Stimulated activated effector memory CD8-positive, alpha-beta T cell treated with anti-CD3 and anti-CD28 coated beads, Interleukin-12 subunit alpha, Interleukin-12 subunit beta, amount 100 ng/mL, for 72 hours (primary cell): ENCODE measurements around the gene CPLX3.

Source experiments
- ATAC-seq: fragments of 150-1000 bp; cut with Tn5 transposase; 2 replicates; pipeline ENCODE4 v1.10.0; 2021
- DNase-seq, 2 donors: peaks; one replicate each; pipeline ENCODE4 v3.0.0; 2021 to 2022; ENCODE audit warnings: low spot score in 2 of 2
- H3K27ac Mint-ChIP-seq: one replicate; pipeline ENCODE4 v1.8.0; 2022; ENCODE audit warnings: mild to moderate bottlenecking, mixed read lengths
- H3K36me3 Mint-ChIP-seq: one replicate; pipeline ENCODE4 v1.8.0; 2022; ENCODE audit warnings: mild to moderate bottlenecking, mixed read lengths
- H3K4me1 Mint-ChIP-seq: one replicate; pipeline ENCODE4 v1.8.0; 2022; ENCODE audit warnings: mixed read lengths
- H3K4me3 Mint-ChIP-seq: one replicate; pipeline ENCODE4 v1.8.0; 2022; ENCODE audit warnings: mild to moderate bottlenecking, mixed read lengths
- H3K9me3 Mint-ChIP-seq: one replicate; pipeline ENCODE4 v1.8.0; 2022; ENCODE audit warnings: mixed read lengths

CPLX3 gene

GRCh38 chr15:74794248-74794969 is 32.0 kb upstream of the CPLX3 start:
- peaks cover 92% of the 10 kb centered on the region for H3K4me1 Mint-ChIP-seq
- ATAC-seq (peak; percentile 45), DNase-seq (no peak)
- no peaks in the 10 kb centered on the region for H3K9me3 Mint-ChIP-seq
- peaks cover 86% of the 10 kb centered on the region for H3K36me3 Mint-ChIP-seq
- peak overlapping the region; percentile 91 for H3K27ac Mint-ChIP-seq
- peak overlapping the region; percentile 45 for H3K4me3 Mint-ChIP-seq

- Mint-ChIP-seq H3K36me3 (peaks cover 86% of the 10 kb centered on the region), H3K4me1 (peaks cover 92% of the 10 kb centered on the region), H3K4me3 (peak overlapping the region; percentile 45), H3K27ac (peak overlapping the region; percentile 91), H3K9me3 (no peaks in the 10 kb centered on the region)
- ATAC-seq (no peak), DNase-seq (no peak)
Measured at GRCh38 chr15:74794970-74795349, 31.5 kb upstream of the CPLX3 start.

- no peak for DNase-seq
- peak overlapping the region; percentile 83 for H3K27ac Mint-ChIP-seq
- H3K9me3 Mint-ChIP-seq, result no peaks in the 10 kb centered on the region
- H3K4me1 Mint-ChIP-seq, result peaks cover 88% of the 10 kb centered on the region
- peak overlapping the region; percentile 45 for H3K4me3 Mint-ChIP-seq
- peaks cover 89% of the 10 kb centered on the region for H3K36me3 Mint-ChIP-seq
- ATAC-seq, result peak; percentile 35
Measured at GRCh38 chr15:74795966-74796625, 30.3 kb upstream of the CPLX3 start.

- DNase-seq, result peak in 1 of 2 donors; percentile 55
- H3K9me3 Mint-ChIP-seq, result no peaks in the 10 kb centered on the region
- peaks cover 91% of the 10 kb centered on the region for H3K36me3 Mint-ChIP-seq
- peak overlapping the region; percentile 91 for H3K27ac Mint-ChIP-seq
- no peak for ATAC-seq
- H3K4me3 Mint-ChIP-seq, result peak overlapping the region; percentile 22
- peaks cover 68% of the 10 kb centered on the region for H3K4me1 Mint-ChIP-seq
Measured at GRCh38 chr15:74798388-74799254, 27.8 kb upstream of the CPLX3 start.

GRCh38 chr15:74799255-74799855 is 27.1 kb upstream of the CPLX3 start:
- no peaks in the 10 kb centered on the region for H3K9me3 Mint-ChIP-seq
- ATAC-seq (peak; percentile 19), DNase-seq (no peak)
- H3K27ac Mint-ChIP-seq, result peak overlapping the region; percentile 91
- peak overlapping the region; percentile 34 for H3K4me3 Mint-ChIP-seq
- peaks cover 98% of the 10 kb centered on the region for H3K36me3 Mint-ChIP-seq
- H3K4me1 Mint-ChIP-seq, result peaks cover 64% of the 10 kb centered on the region

- H3K4me1 Mint-ChIP-seq, result peaks cover 62% of the 10 kb centered on the region
- no peaks in the 10 kb centered on the region for H3K9me3 Mint-ChIP-seq
- H3K4me3 Mint-ChIP-seq, result peak overlapping the region; percentile 34
- ATAC-seq (peak; percentile 94), DNase-seq (peak; percentile 89 to 95)
- peaks cover 98% of the 10 kb centered on the region for H3K36me3 Mint-ChIP-seq
- peak overlapping the region; percentile 91 for H3K27ac Mint-ChIP-seq
Measured at GRCh38 chr15:74799856-74800558, 26.4 kb upstream of the CPLX3 start.

- peak overlapping the region; percentile 32 for H3K27ac Mint-ChIP-seq
- H3K4me1 Mint-ChIP-seq, result peaks cover 57% of the 10 kb centered on the region
- peaks cover 98% of the 10 kb centered on the region for H3K36me3 Mint-ChIP-seq
- DNase-seq, result no peak
- H3K4me3 Mint-ChIP-seq, result no peak overlapping the region
- H3K9me3 Mint-ChIP-seq, result no peaks in the 10 kb centered on the region
- ATAC-seq, result no peak
Measured at GRCh38 chr15:74800559-74801094, 25.8 kb upstream of the CPLX3 start.

- ATAC-seq (no peak), DNase-seq (no peak)
- no peaks in the 10 kb centered on the region for H3K9me3 Mint-ChIP-seq
- peaks cover 98% of the 10 kb centered on the region for H3K36me3 Mint-ChIP-seq
- peak overlapping the region; percentile 32 for H3K27ac Mint-ChIP-seq
- peaks cover 52% of the 10 kb centered on the region for H3K4me1 Mint-ChIP-seq
- H3K4me3 Mint-ChIP-seq, result no peak overlapping the region
Measured at GRCh38 chr15:74801311-74801997, 25.0 kb upstream of the CPLX3 start.

- Mint-ChIP-seq H3K9me3 (no peaks in the 10 kb centered on the region), H3K4me3 (no peak overlapping the region), H3K36me3 (peaks cover 96% of the 10 kb centered on the region), H3K27ac (peak overlapping the region; percentile 32), H3K4me1 (peaks cover 51% of the 10 kb centered on the region)
- DNase-seq, result no peak
- no peak for ATAC-seq
Measured at GRCh38 chr15:74802290-74802689, 24.1 kb upstream of the CPLX3 start.

- no peaks in the 10 kb centered on the region for H3K9me3 Mint-ChIP-seq
- ATAC-seq (no peak), DNase-seq (no peak)
- H3K27ac Mint-ChIP-seq, result peak overlapping the region; percentile 30
- peaks cover 98% of the 10 kb centered on the region for H3K36me3 Mint-ChIP-seq
- peaks cover 49% of the 10 kb centered on the region for H3K4me1 Mint-ChIP-seq
- no peak overlapping the region for H3K4me3 Mint-ChIP-seq
Measured at GRCh38 chr15:74802862-74803447, 23.5 kb upstream of the CPLX3 start.

GRCh38 chr15:74804935-74805334 is 21.5 kb upstream of the CPLX3 start:
- H3K9me3 Mint-ChIP-seq, result no peaks in the 10 kb centered on the region
- peaks cover 94% of the 10 kb centered on the region for H3K36me3 Mint-ChIP-seq
- no peak overlapping the region for H3K4me3 Mint-ChIP-seq
- DNase-seq, result no peak
- peak overlapping the region; percentile 30 for H3K27ac Mint-ChIP-seq
- H3K4me1 Mint-ChIP-seq, result peaks cover 43% of the 10 kb centered on the region
- no peak for ATAC-seq

GRCh38 chr15:74807282-74807681 is 19.1 kb upstream of the CPLX3 start:
- H3K36me3 Mint-ChIP-seq, result peaks cover 73% of the 10 kb centered on the region
- DNase-seq, result no peak
- H3K4me1 Mint-ChIP-seq, result peaks cover 30% of the 10 kb centered on the region
- no peaks in the 10 kb centered on the region for H3K9me3 Mint-ChIP-seq
- no peak overlapping the region for H3K4me3 Mint-ChIP-seq
- no peak for ATAC-seq
- peak overlapping the region; percentile 66 for H3K27ac Mint-ChIP-seq

GRCh38 chr15:74808078-74808839 is 18.2 kb upstream of the CPLX3 start:
- ATAC-seq (no peak), DNase-seq (no peak)
- Mint-ChIP-seq H3K4me1 (peaks cover 30% of the 10 kb centered on the region), H3K36me3 (peaks cover 65% of the 10 kb centered on the region), H3K4me3 (peak overlapping the region; percentile 8), H3K9me3 (no peaks in the 10 kb centered on the region), H3K27ac (peak overlapping the region; percentile 72)
